Measurements from ENCODE around the gene CREB1. TPM values are rescaled to one million over a fixed set of nuclear protein-coding genes. Genes with fewer than 3 reads are reported as not detected.

CREB1 gene
- polyA plus RNA-seq, 1 of the 3 experiments (the other 2 are of a cell fraction): 14.5 TPM

- TF ChIP-seq, protein P1, sequence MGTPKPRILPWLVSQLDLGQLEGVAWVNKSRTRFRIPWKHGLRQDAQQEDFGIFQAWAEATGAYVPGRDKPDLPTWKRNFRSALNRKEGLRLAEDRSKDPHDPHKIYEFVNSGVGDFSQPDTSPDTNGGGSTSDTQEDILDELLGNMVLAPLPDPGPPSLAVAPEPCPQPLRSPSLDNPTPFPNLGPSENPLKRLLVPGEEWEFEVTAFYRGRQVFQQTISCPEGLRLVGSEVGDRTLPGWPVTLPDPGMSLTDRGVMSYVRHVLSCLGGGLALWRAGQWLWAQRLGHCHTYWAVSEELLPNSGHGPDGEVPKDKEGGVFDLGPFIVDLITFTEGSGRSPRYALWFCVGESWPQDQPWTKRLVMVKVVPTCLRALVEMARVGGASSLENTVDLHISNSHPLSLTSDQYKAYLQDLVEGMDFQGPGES (IDR thresholded peaks at IDR 0.05; ENCODE audit: low read depth, low read length): no peak
- TF ChIP-seq YY1 (IDR thresholded peaks at IDR 0.05; ENCODE audit: low read depth) (no peak), RAD21 (IDR thresholded peaks at IDR 0.05; ENCODE audit: low read length) (no peak), FOSL2 (IDR thresholded peaks at IDR 0.05; ENCODE audit: borderline replicate concordance, low read depth) (no peak), EP300 (IDR thresholded peaks at IDR 0.05; ENCODE audit: borderline replicate concordance in 1 of 2, low read depth in 1 of 2, low read length in 1 of 2) (no peak), ELF1 (IDR thresholded peaks at IDR 0.05) (no peak), GABPA (IDR thresholded peaks at IDR 0.05; ENCODE audit: low read depth) (no peak), ZBTB33 (IDR thresholded peaks at IDR 0.05; ENCODE audit: borderline replicate concordance, low read depth) (no peak)
These were observed 2.9 kb downstream of the CREB1 start (continued) for GRCh38 chr2:207532676-207533075.

DNA sequence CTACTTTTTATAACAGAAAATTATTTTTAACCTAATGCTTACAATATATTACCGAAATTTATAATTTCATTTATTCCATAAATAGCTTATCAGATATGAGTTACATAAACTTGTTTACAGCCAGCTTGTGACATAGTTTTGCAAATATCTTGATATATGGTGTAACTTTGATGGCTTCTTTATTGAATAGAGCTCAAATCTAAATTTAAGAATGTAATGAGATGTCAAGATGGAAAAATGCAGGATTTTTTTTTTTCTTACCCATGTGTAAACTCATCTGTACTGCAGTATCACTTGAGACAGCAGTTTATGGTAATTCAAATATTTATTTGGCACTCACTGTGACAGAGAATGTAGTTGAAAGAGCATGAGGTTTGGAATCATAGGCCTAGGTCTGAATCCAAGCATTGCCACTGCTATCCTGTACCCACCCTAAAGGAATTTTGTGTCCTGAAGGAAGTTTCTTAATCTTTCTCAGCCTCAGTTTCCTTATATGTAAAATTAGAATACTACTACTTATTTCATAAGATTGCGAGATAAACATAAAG is 3.8 kb downstream of the CREB1 start:
- H3K4me3 ChIP-seq (ENCODE audit: low read depth in 2 of 2, low read length in 1 of 2): no peak overlapping the region
- peaks cover 5% of the 10 kb centered on the region; the same call in 1 of the 2 replicates for H4K20me1 ChIP-seq (ENCODE audit: insufficient read depth)
- H3K27ac ChIP-seq (ENCODE audit: low read depth in 2 of 2, low read length in 1 of 2): no peak overlapping the region; a peak in 1 of 4 replicates
- DNase-seq: no peak
- H3K36me3 ChIP-seq (replicated peaks in 1 of 2; ENCODE audit: control insufficient read depth in 1 of 2, insufficient read depth in 2 of 2, low read length in 1 of 2): peaks cover 0 to 20% of the 10 kb centered on the region in 2 experiments
- no peak overlapping the region for H3K9ac ChIP-seq
- no peaks in the 10 kb centered on the region for H3K9me3 ChIP-seq
- CTCF ChIA-PET: interaction anchor here (0.6 to 1.7 kb wide), 3 partner anchors 50 to 358 kb away, joined by 3 to 6 read pairs (median 3); partner anchors contain the start of gene METTL21A
- H3K4me2 ChIP-seq: no peak overlapping the region
- no peak overlapping the region for H2AFZ ChIP-seq (ENCODE audit: low read depth)
- H3K4me1 ChIP-seq (ENCODE audit: control insufficient read depth in 1 of 2, insufficient read depth in 2 of 2, low read depth in 1 of 2, low read length in 1 of 2): peaks cover 2 to 9% of the 10 kb centered on the region in 2 experiments
- no peaks in the 10 kb centered on the region for H3K9me2 ChIP-seq
- POLR2A ChIA-PET: interaction anchor here (0.8 kb wide), 1 partner anchor 15 kb away, joined by 3 read pairs; no protein-coding TSS in a partner anchor
- H3F3A ChIP-seq (replicated peaks; ENCODE audit: insufficient read depth): peaks cover 14% of the 10 kb centered on the region
- TF ChIP-seq SMC3 (IDR thresholded peaks at IDR 0.05; ENCODE audit: low read depth, low read length) (no peak), RXRA (IDR thresholded peaks at IDR 0.05; ENCODE audit: borderline replicate concordance, low read depth) (no peak)
- no peaks in the 10 kb centered on the region for H3K27me3 ChIP-seq (ENCODE audit: insufficient read depth)
- peaks cover 88% of the 10 kb centered on the region for H3K79me2 ChIP-seq (ENCODE audit: insufficient read depth)
- WGBS (ENCODE audit: low lambda C conversion rate): 67% methylated on average over 2 of the region's 2 CpGs

DNA sequence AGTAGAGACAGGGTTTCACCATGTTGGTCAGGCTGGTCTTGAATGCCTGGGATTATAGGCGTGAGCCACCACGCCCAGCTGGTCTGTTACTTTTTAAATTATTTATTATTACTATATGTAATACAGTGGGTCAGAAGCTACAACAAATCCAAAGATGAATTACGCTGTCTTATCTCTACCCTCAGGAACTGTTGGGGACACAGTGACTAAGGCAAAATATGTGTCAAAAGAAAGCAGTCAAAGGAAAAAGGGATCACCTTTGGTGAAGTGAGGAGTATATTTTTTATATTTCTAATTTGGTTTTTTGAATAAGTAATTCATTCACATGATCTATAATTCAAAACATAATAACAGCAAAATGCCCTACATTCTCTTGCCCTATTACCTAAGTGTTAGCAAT is 4.7 kb downstream of the CREB1 start:
- no peak overlapping the region for H3K4me3 ChIP-seq (ENCODE audit: low read depth in 2 of 2, low read length in 1 of 2)
- 94% methylated on average over 3 of the region's 3 CpGs for WGBS (ENCODE audit: low lambda C conversion rate)
- peaks cover 8% of the 10 kb centered on the region; the same call in 1 of the 2 replicates for H4K20me1 ChIP-seq (ENCODE audit: insufficient read depth)
- H3K36me3 ChIP-seq (replicated peaks in 1 of 2; ENCODE audit: control insufficient read depth in 1 of 2, insufficient read depth in 2 of 2, low read length in 1 of 2): peaks cover 0 to 20% of the 10 kb centered on the region in 2 experiments
- no peak overlapping the region for H3K27ac ChIP-seq (ENCODE audit: low read depth in 2 of 2, low read length in 1 of 2)
- DNase-seq: no peak
- H3F3A ChIP-seq (replicated peaks; ENCODE audit: insufficient read depth): peaks cover 17% of the 10 kb centered on the region
- no peak overlapping the region for H3K9ac ChIP-seq
- no peaks in the 10 kb centered on the region for H3K27me3 ChIP-seq (ENCODE audit: insufficient read depth)
- H3K4me2 ChIP-seq: no peak overlapping the region
- H3K9me3 ChIP-seq: no peaks in the 10 kb centered on the region
- ChIA-PET CTCF (no interaction called here), POLR2A (no interaction called here)
- no peaks in the 10 kb centered on the region for H3K9me2 ChIP-seq
- H2AFZ ChIP-seq (ENCODE audit: low read depth): no peak overlapping the region
- peaks cover 2 to 9% of the 10 kb centered on the region in 2 experiments for H3K4me1 ChIP-seq (ENCODE audit: control insufficient read depth in 1 of 2, insufficient read depth in 2 of 2, low read depth in 1 of 2, low read length in 1 of 2)
- peaks cover 89% of the 10 kb centered on the region for H3K79me2 ChIP-seq (ENCODE audit: insufficient read depth)
- TF ChIP-seq, protein P2, sequence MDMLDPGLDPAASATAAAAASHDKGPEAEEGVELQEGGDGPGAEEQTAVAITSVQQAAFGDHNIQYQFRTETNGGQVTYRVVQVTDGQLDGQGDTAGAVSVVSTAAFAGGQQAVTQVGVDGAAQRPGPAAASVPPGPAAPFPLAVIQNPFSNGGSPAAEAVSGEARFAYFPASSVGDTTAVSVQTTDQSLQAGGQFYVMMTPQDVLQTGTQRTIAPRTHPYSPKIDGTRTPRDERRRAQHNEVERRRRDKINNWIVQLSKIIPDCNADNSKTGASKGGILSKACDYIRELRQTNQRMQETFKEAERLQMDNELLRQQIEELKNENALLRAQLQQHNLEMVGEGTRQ (IDR thresholded peaks at IDR 0.05; ENCODE audit: borderline replicate concordance, low read depth, low read length): no peak
- TF ChIP-seq FOXM1 (IDR thresholded peaks at IDR 0.05; ENCODE audit: low read depth) (no peak), FOXJ3 (CRISPR knock-in tag; IDR thresholded peaks at IDR 0.05) (no peak), NFIC (IDR thresholded peaks at IDR 0.05; ENCODE audit: borderline replicate concordance) (no peak), USF1 (IDR thresholded peaks at IDR 0.05; ENCODE audit: borderline replicate concordance, low read depth) (no peak)
- TF ChIP-seq, protein P3, sequence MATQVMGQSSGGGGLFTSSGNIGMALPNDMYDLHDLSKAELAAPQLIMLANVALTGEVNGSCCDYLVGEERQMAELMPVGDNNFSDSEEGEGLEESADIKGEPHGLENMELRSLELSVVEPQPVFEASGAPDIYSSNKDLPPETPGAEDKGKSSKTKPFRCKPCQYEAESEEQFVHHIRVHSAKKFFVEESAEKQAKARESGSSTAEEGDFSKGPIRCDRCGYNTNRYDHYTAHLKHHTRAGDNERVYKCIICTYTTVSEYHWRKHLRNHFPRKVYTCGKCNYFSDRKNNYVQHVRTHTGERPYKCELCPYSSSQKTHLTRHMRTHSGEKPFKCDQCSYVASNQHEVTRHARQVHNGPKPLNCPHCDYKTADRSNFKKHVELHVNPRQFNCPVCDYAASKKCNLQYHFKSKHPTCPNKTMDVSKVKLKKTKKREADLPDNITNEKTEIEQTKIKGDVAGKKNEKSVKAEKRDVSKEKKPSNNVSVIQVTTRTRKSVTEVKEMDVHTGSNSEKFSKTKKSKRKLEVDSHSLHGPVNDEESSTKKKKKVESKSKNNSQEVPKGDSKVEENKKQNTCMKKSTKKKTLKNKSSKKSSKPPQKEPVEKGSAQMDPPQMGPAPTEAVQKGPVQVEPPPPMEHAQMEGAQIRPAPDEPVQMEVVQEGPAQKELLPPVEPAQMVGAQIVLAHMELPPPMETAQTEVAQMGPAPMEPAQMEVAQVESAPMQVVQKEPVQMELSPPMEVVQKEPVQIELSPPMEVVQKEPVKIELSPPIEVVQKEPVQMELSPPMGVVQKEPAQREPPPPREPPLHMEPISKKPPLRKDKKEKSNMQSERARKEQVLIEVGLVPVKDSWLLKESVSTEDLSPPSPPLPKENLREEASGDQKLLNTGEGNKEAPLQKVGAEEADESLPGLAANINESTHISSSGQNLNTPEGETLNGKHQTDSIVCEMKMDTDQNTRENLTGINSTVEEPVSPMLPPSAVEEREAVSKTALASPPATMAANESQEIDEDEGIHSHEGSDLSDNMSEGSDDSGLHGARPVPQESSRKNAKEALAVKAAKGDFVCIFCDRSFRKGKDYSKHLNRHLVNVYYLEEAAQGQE (IDR thresholded peaks at IDR 0.05; ENCODE audit: low read depth, low read length): no peak

All from SK-N-SH (cell line).